Bronchial epithelial cell (primary cell): ENCODE data around the gene SF1. TPM values are rescaled to one million over a fixed set of nuclear protein-coding genes. Genes with fewer than 3 reads are reported as not detected.
A peak's percentile ranks its signal among the peaks of the same experiment; 100 is the strongest.

ENCODE experiments used
- DNase-seq: peaks from one replicate; pipeline ENCODE4 v3.0.0-alpha.2; 2010; ENCODE audit warnings: low read depth
- FAIRE-seq: peaks from 2 replicates; lab custom pipeline; 2011; peaks lifted over from hg19 to GRCh38; lab: Jason Lieb, UNC
- H3K27me3 ChIP-seq: 2 replicates; pipeline ENCODE4 v1.5.1; 2011; ENCODE audit warnings: low read length; ENCODE audit not compliant: control insufficient read depth, insufficient read depth
- H3K36me3 ChIP-seq: 2 replicates; pipeline ENCODE4 v1.5.1; 2011; ENCODE audit warnings: low read length; ENCODE audit not compliant: control insufficient read depth, insufficient read depth
- H3K4me3 ChIP-seq: 2 replicates; pipeline ENCODE4 v1.5.1; 2011; ENCODE audit warnings: mild to moderate bottlenecking, low read depth, low read length, control low read depth
- total RNA-seq: library from RNA; depleted of rRNA; stranded (reverse); fragments of >200 nt; gene quantifications from 2 replicates; pipeline ENCODE4 v1.2.1, GENCODE V29; 2014
- TF ChIP-seq, protein P1 (sequence below): IDR thresholded peaks from 2 replicates; pipeline ENCODE4 v1.5.1; 2011; ENCODE audit warnings: mild to moderate bottlenecking, moderate library complexity, low read length, control low read depth, inconsistent platforms; ENCODE audit not compliant: insufficient read depth, severe bottlenecking

The SF1 gene
- total RNA-seq, 1 donor from 2014 or later: 44.5 TPM

DNA sequence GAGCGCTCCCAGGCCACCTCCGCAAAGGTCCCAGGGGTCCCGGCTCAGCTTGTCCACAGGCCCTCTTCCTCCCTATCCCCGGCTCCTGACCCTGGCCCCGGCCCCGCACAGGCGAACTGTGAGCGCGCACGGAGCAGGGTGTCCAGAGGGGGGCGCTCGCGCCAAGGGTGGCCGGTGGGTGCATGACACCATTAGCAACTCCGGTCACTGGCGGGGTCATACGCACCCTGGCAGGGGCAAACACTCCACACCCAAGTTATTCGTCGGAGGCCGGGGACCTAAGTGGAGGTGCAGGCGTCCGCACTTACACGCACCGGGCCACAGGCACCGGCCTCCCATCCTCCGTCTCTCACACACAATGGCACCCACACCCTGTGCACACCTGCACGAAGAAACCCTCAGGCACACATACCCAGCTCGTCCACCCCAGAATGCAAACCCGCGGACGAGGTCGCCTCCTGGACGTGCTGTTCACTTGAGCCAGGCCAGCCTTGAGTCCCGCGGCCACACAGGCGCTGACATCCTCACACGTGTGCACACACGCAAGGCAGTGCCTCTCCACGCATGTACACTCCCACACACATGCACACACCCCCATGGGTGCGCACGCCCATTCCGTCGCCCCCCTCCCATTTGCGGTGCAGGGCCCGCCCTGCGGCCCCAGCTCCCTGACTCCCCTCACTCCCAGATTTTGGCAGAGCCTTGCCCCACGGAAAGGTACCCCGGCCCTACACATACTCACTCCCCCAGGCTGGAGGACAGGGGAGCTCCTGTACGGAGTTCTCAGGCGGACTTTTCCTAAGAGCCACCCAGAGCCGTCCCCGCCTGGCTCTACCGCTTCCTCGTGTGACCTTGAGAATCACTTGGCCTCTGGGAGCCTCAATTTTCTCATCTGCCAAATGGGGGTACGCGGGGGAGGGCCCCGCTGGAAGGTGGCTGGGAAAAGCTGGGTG lies 34.5 kb downstream of the SF1 start, which contains the start of gene RASGRP2:
Gene RASGRP2 (minus strand): TSS at position 552 of the 953 bp plus-strand sequence. CDS start 1,276 bp downstream, outside the sequence.
- no peak for DNase-seq
- FAIRE-seq: no peak
- Histone ChIP-seq H3K36me3 (no peaks in the 10 kb centered on the region), H3K4me3 (no peak within 1 kb of the TSS), H3K27me3 (peaks cover 43% of the 10 kb centered on the region)
- TF ChIP-seq, protein P1, sequence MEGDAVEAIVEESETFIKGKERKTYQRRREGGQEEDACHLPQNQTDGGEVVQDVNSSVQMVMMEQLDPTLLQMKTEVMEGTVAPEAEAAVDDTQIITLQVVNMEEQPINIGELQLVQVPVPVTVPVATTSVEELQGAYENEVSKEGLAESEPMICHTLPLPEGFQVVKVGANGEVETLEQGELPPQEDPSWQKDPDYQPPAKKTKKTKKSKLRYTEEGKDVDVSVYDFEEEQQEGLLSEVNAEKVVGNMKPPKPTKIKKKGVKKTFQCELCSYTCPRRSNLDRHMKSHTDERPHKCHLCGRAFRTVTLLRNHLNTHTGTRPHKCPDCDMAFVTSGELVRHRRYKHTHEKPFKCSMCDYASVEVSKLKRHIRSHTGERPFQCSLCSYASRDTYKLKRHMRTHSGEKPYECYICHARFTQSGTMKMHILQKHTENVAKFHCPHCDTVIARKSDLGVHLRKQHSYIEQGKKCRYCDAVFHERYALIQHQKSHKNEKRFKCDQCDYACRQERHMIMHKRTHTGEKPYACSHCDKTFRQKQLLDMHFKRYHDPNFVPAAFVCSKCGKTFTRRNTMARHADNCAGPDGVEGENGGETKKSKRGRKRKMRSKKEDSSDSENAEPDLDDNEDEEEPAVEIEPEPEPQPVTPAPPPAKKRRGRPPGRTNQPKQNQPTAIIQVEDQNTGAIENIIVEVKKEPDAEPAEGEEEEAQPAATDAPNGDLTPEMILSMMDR: peak; percentile 75

DNA sequence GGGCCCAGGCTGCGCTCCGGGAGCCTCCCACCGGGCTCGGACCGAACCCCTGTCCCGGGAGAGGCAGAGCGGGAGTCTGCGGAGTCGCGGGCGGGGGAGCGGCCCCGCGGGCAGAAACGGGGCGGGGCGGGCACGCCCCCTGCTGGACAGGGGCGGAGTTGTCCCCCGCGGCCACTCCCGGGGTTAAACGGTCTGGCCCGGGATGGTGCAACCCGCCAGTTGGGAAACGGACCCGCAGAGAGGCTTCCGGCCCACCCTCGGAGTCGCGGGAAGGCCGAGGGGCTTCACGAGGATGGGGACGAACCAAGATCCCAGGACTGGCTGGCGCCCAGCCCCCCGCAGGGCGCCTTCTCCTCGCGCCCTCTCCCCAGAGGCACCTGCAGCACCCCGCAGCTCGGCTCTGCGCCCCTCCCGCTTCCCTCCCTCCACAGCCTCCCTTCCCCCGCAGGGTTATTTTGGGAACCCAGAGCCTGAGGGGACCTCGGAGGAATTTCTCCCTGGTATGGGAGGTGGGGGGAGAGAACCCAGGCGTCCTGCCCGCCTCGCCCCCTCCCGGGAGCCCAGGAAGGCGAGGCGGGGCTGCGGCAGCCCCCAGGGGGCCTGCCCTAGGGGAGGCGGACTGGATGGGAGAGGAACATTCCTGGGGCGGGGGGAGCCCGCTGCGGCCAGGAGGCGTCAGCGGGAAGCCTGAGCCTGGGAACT lies 35.3 kb downstream of the SF1 start:
- Histone ChIP-seq H3K27me3 (peaks cover 43% of the 10 kb centered on the region), H3K4me3 (peak overlapping the region; percentile 27), H3K36me3 (no peaks in the 10 kb centered on the region)
- DNase-seq (no peak), FAIRE-seq (no peak)
- TF ChIP-seq, protein P1: peak; percentile 88

DNA sequence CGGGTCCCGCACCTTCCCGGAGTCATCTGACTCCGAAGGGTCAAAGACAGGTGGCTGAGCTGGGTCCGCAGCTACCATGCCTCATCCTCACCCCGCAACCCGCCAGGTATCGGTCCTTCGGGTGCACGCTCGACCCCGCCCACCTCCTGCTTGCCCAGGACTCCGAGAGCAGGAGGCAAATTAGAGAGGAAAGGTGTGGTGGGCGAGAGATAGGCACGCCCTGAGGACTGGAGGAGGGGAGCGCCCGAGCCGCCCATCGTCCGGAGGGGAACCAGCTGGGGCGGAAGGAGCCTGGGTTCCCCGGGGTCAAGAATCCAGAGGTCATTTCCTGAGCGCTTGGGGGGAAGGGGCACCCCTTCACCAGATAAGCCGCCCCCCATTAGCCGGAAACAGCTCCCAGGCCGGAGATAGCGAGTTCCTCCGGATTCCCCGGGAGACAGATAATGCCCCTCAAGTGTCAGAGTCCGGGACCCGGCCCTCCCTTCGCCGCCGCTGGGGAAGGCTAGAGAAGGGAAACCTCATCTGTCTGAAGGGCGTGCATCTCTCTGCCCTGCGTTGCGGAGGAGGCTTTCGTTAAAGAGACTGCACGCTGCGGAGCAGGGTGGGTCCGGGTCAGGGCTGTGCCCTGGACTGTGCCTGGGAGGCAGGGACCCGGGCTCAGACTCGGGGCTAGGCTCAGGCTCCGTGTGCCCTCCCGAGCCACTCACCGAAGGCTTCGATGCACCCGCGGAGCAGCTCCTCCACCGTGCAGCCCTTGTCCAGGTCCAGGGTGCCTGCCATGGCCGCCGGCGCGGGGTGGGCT lies 36.1 kb downstream of the SF1 start:
- no peak for FAIRE-seq
- TF ChIP-seq, protein P1: no peak
- peaks cover 43% of the 10 kb centered on the region for H3K27me3 ChIP-seq

DNA sequence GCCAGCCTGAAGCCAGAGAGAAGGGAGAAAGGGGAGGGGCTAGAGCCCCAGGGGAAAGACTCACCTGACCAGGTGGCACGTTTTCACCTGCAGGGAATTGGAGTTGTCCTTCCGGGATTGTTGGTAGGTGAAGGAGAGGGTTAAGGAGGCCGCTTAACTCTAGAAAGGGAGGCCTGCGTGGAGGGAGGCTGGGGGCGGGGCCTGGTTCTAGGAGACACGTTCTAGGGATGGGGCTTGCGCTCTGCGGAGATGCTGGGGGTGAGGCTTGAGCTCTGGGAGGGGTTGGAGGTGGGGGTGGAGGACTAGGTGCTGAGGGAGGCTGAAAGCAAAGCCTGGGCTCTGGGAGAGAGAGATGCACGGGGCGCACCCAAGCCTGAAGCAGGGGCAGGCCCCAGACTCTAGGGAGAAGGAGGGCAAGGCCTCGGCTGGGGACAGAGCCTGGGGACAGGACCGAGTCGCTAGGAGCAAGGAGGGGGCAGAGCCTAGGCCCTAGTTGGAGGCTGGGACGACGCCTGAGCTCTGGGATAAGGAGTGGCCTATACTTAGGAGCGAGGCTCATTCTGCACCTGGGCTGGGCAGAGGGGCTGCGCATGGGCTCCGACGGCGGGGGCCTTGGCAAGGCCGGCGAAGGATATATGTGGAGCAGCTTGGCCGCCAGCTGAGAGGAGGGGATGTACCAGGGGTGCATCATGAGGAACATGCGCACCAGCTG lies 36.8 kb downstream of the SF1 start:
- Histone ChIP-seq H3K27me3 (peaks cover 43% of the 10 kb centered on the region), H3K36me3 (no peaks in the 10 kb centered on the region), H3K4me3 (no peak overlapping the region)
- DNase-seq (no peak), FAIRE-seq (no peak)
- TF ChIP-seq, protein P1: no peak

More for the DNA sequence above, 36.1 kb downstream of the SF1 start:
- peak overlapping the region; percentile 27 for H3K4me3 ChIP-seq
- DNase-seq: no peak
- H3K36me3 ChIP-seq: no peaks in the 10 kb centered on the region

DNA sequence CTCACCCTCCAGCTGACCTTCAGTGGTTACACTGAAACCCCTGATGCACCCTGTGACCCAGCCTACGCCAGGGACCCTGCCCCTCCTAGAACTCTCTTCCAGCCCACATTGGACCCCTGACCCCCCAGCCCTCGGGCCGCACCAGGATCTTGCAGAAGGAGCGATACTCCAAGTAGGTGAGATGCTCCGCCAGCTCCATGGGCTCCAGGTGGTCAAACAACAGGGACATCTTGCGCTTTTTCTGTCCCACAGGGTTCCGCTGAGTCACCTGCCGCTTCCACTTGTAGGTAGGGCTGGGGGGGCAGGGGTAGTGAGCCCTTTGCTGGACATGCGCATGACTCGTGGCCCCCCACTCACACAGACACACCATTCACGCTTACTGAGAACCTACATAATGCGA lies 38.5 kb downstream of the SF1 start:
- H3K36me3 ChIP-seq: no peaks in the 10 kb centered on the region
- DNase-seq (no peak), FAIRE-seq (no peak)
- TF ChIP-seq, protein P1: no peak
- peaks cover 35% of the 10 kb centered on the region for H3K27me3 ChIP-seq
- no peak overlapping the region for H3K4me3 ChIP-seq
